PC-9 (cell line): ENCODE measurements around the gene ANKRD63. TPM values are rescaled to one million over a fixed set of nuclear protein-coding genes. Genes with fewer than 3 reads are reported as not detected.

Experiments used
- BruUV-seq: library from RNA; stranded (reverse); fragments of 400-500 nt; replicated peaks from 2 replicates; lab custom pipeline; 2021; lab: Mats Ljungman, UMichigan
- CTCF ChIA-PET: fragments of 300-600 bp; sonication (Branson Sonifier 250); formaldehyde crosslinking; loops from one replicate; lab custom pipeline; 2022; ENCODE audit warnings: antibody characterized with exemption; lab: Charles Lee
- POLR2A ChIA-PET: fragments of 300-600 bp; sonication (Branson Sonifier 250); formaldehyde crosslinking; loops from one replicate; lab custom pipeline; 2022; ENCODE audit warnings: antibody characterized with exemption; ENCODE audit not compliant: unreplicated experiment; lab: Charles Lee
- DNase-seq, 2 experiments: peaks; one replicate each; pipeline versions ENCODE4 v3.0.0 to v3.0.0-alpha.2; 2015 to 2022; ENCODE audit warnings: mixed read lengths in 1 of 2
- H2AFZ ChIP-seq: fragments of 200-600 bp; sonication (generic); 2 replicates; pipeline ENCODE4 v1.8.1; 2017; ENCODE audit warnings: antibody characterized with exemption
- H3F3A ChIP-seq: fragments of 200-600 bp; sonication (generic); 2 replicates; pipeline ENCODE4 v1.8.1; 2017; ENCODE audit warnings: antibody characterized with exemption, mild to moderate bottlenecking, low read depth; ENCODE audit not compliant: insufficient read depth
- H3K27ac ChIP-seq: fragments of 200-600 bp; sonication (generic); 2 replicates; pipeline ENCODE4 v1.6.1; 2016; ENCODE audit warnings: mixed run types
- H3K27me3 ChIP-seq: fragments of 200-600 bp; sonication (generic); 2 replicates; pipeline ENCODE4 v1.6.1; 2016; ENCODE audit warnings: low read depth, mixed run types; ENCODE audit not compliant: insufficient read depth
- H3K36me3 ChIP-seq: fragments of 200-600 bp; sonication (generic); 2 replicates; pipeline ENCODE4 v1.6.1; 2016; ENCODE audit warnings: low read depth, mixed run types
- H3K4me1 ChIP-seq: fragments of 200-600 bp; sonication (generic); replicated peaks from 2 replicates; pipeline ENCODE4 v1.6.1; 2016; ENCODE audit warnings: mixed run types; ENCODE audit not compliant: insufficient read depth
- H3K4me2 ChIP-seq: fragments of 200-600 bp; sonication (generic); 2 replicates; pipeline ENCODE4 v1.6.1; 2017; ENCODE audit warnings: mixed run types
- H3K4me3 ChIP-seq: fragments of 200-600 bp; sonication (generic); 2 replicates; pipeline ENCODE4 v1.6.1; 2016; ENCODE audit warnings: mixed run types
- H3K79me2 ChIP-seq: fragments of 200-600 bp; sonication (generic); 2 replicates; pipeline ENCODE4 v1.6.1; 2017; ENCODE audit warnings: low read depth, mixed run types
- H3K9me2 ChIP-seq: fragments of 200-600 bp; sonication (generic); 2 replicates; pipeline ENCODE4 v1.8.1; 2017; ENCODE audit warnings: mild to moderate bottlenecking; ENCODE audit not compliant: insufficient read depth
- H3K9me3 ChIP-seq: fragments of 200-600 bp; sonication (generic); 2 replicates; pipeline ENCODE4 v1.8.1; 2016; ENCODE audit warnings: low read depth; ENCODE audit not compliant: insufficient read depth
- H4K20me1 ChIP-seq: fragments of 200-600 bp; sonication (generic); 2 replicates; pipeline ENCODE4 v1.8.1; 2017; ENCODE audit not compliant: insufficient read depth
- CTCF ChIP-seq: fragments of 200-600 bp; sonication (generic); conservative IDR thresholded peaks from 2 replicates; pipeline ENCODE4 v1.6.1; 2017; ENCODE audit warnings: mixed run types, antibody characterized with exemption, mild to moderate bottlenecking, moderate library complexity
- EZH2 ChIP-seq: fragments of 200-600 bp; sonication (generic); IDR thresholded peaks from 2 replicates; pipeline ENCODE4 v1.8.0; 2017; ENCODE audit warnings: antibody characterized with exemption, low read depth
- intact Hi-C: fragments of 100-400 bp; cut with micrococcal nuclease; formaldehyde crosslinking; loops from one replicate; pipeline ENCODE4 v1.10.0; 2022; ENCODE audit not compliant: unreplicated experiment
- total RNA-seq: library from RNA; stranded (reverse); gene quantifications from 2 replicates; pipeline ENCODE4 v1.2.3, GENCODE V29; 2021

ANKRD63 gene
- total RNA-seq, 1 experiment from 2014 or later: not detected

GRCh38 chr15:40296561-40297230, 13.8 kb upstream of the ANKRD63 start:
- H4K20me1 ChIP-seq: no peaks in the 10 kb centered on the region
- intact Hi-C loops: no loop called here
- no peaks in the 10 kb centered on the region for H3K27me3 ChIP-seq
- H3K79me2 ChIP-seq: no peaks in the 10 kb centered on the region
- CTCF ChIA-PET: no interaction called here
- no peak for DNase-seq
- H3F3A ChIP-seq: no peaks in the 10 kb centered on the region
- H3K4me2 ChIP-seq: 0 out of 2 replicates have a peak overlapping the region, but pooled peaks have one; percentile 16
- no peak overlapping the region for H2AFZ ChIP-seq
- no peak overlapping the region for H3K27ac ChIP-seq
- H3K9me3 ChIP-seq: no peaks in the 10 kb centered on the region
- no peaks in the 10 kb centered on the region for H3K9me2 ChIP-seq
- no peak overlapping the region for H3K4me3 ChIP-seq
- no TSS peak for BruUV-seq
- no peak for TF ChIP-seq EZH2
- no peak for TF ChIP-seq CTCF
- H3K4me1 ChIP-seq: no peaks in the 10 kb centered on the region
- POLR2A ChIA-PET: interaction anchor here (0.6 kb wide), 1 partner anchor 47 kb away, joined by 5 read pairs; no protein-coding TSS in a partner anchor
- H3K36me3 ChIP-seq: no peaks in the 10 kb centered on the region

- no peaks in the 10 kb centered on the region for H3K4me1 ChIP-seq
- intact Hi-C loops: no loop called here
- H4K20me1 ChIP-seq: no peaks in the 10 kb centered on the region
- H3K4me2 ChIP-seq: no peak overlapping the region
- H3K27me3 ChIP-seq: no peaks in the 10 kb centered on the region
- H3K27ac ChIP-seq: no peak overlapping the region
- H3K9me3 ChIP-seq: no peaks in the 10 kb centered on the region
- H3K36me3 ChIP-seq: no peaks in the 10 kb centered on the region
- no TSS peak for BruUV-seq
- H3K9me2 ChIP-seq: no peaks in the 10 kb centered on the region
- no peak overlapping the region for H2AFZ ChIP-seq
- ChIA-PET POLR2A (interaction anchor here (0.6 kb wide), 1 partner anchor 48 kb away, joined by 5 read pairs; no protein-coding TSS in a partner anchor), CTCF (no interaction called here)
- H3F3A ChIP-seq: no peaks in the 10 kb centered on the region
- TF ChIP-seq EZH2 (no peak), CTCF (no peak)
- H3K79me2 ChIP-seq: no peaks in the 10 kb centered on the region
- no peak for DNase-seq
- H3K4me3 ChIP-seq: no peak overlapping the region
These were observed 13.2 kb upstream of the ANKRD63 start for GRCh38 chr15:40295877-40296560.

- DNase-seq: no peak
- H3F3A ChIP-seq: no peaks in the 10 kb centered on the region
- POLR2A ChIA-PET: no interaction called here
These were observed 12.4 kb upstream of the ANKRD63 start for GRCh38 chr15:40295297-40295696.

More at GRCh38 chr15:40295297-40295696, 12.4 kb upstream of the ANKRD63 start:
- Histone ChIP-seq H3K4me3 (no peak overlapping the region), H4K20me1 (no peaks in the 10 kb centered on the region), H3K36me3 (no peaks in the 10 kb centered on the region), H2AFZ (no peak overlapping the region), H3K27ac (no peak overlapping the region), H3K27me3 (no peaks in the 10 kb centered on the region), H3K9me2 (no peaks in the 10 kb centered on the region), H3K4me2 (no peak overlapping the region), H3K79me2 (no peaks in the 10 kb centered on the region), H3K4me1 (no peaks in the 10 kb centered on the region), H3K9me3 (no peaks in the 10 kb centered on the region)
- CTCF ChIA-PET: no interaction called here
- BruUV-seq: no TSS peak
- TF ChIP-seq EZH2: no peak
- intact Hi-C loops: no loop called here
